HepG2 (cell line): ENCODE measurements around the gene FUT1. TPM values are rescaled to one million over a fixed set of nuclear protein-coding genes. Genes with fewer than 3 reads are reported as not detected.

Source experiments
- CENPX ChIP-seq: sonication (generic); formaldehyde crosslinking; IDR thresholded peaks from 2 replicates; pipeline ENCODE4 v1.9.0; 2021; ENCODE audit warnings: mild to moderate bottlenecking, missing genetic modification reagents, moderate library complexity
- CSRNP2 ChIP-seq: sonication (generic); formaldehyde crosslinking; conservative IDR thresholded peaks from 2 replicates; pipeline ENCODE4 v1.8.0; 2022; ENCODE audit warnings: low read depth, missing genetic modification reagents
- FOXJ3 ChIP-seq: sonication (generic); formaldehyde crosslinking; IDR thresholded peaks from 2 replicates; pipeline ENCODE4 v1.4.0; 2020; ENCODE audit warnings: missing genetic modification reagents, mild to moderate bottlenecking, borderline replicate concordance
- HOXA7 ChIP-seq: sonication (generic); formaldehyde crosslinking; IDR thresholded peaks from 2 replicates; pipeline ENCODE4 v1.8.1; 2022; ENCODE audit warnings: mild to moderate bottlenecking, missing genetic modification reagents, moderate library complexity
- IRF9 ChIP-seq: sonication (generic); formaldehyde crosslinking; IDR thresholded peaks from 2 replicates; pipeline ENCODE4 v1.8.0; 2022; ENCODE audit warnings: missing genetic modification reagents, mild to moderate bottlenecking, borderline replicate concordance
- KDM5B ChIP-seq: sonication (generic); formaldehyde crosslinking; IDR thresholded peaks from 2 replicates; pipeline ENCODE4 v1.4.0; 2020; ENCODE audit warnings: missing genetic modification reagents, mild to moderate bottlenecking, borderline replicate concordance
- LBX2 ChIP-seq: sonication (generic); formaldehyde crosslinking; IDR thresholded peaks from 2 replicates; pipeline ENCODE4 v1.5.0; 2020; ENCODE audit warnings: missing genetic modification reagents, mild to moderate bottlenecking, borderline replicate concordance
- NFIB ChIP-seq: sonication (generic); formaldehyde crosslinking; IDR thresholded peaks from 2 replicates; pipeline ENCODE4 v1.9.0; 2021; ENCODE audit warnings: missing genetic modification reagents, mild to moderate bottlenecking, borderline replicate concordance
- SAFB2 ChIP-seq: sonication (generic); formaldehyde crosslinking; IDR thresholded peaks from 2 replicates; pipeline ENCODE4 v1.5.1; 2020; ENCODE audit warnings: missing genetic modification reagents, low read depth, mild to moderate bottlenecking, borderline replicate concordance
- SMARCE1 ChIP-seq: fragments of 450-650 bp; IDR thresholded peaks from 2 replicates; pipeline ENCODE4 v1.6.1; 2017; ENCODE audit warnings: borderline replicate concordance
- SP5 ChIP-seq: IDR thresholded peaks from 2 replicates; pipeline ENCODE4 v1.6.1; 2016; ENCODE audit warnings: low read depth, borderline replicate concordance
- ZNF124 ChIP-seq: sonication (generic); formaldehyde crosslinking; IDR thresholded peaks from 2 replicates; pipeline ENCODE4 v1.4.0; 2020; ENCODE audit warnings: missing genetic modification reagents
- ZNF280B ChIP-seq: sonication (generic); formaldehyde crosslinking; IDR thresholded peaks from 2 replicates; pipeline ENCODE4 v1.5.0; 2020; ENCODE audit warnings: missing genetic modification reagents, mild to moderate bottlenecking, borderline replicate concordance
- ZNF326 ChIP-seq: sonication (generic); formaldehyde crosslinking; IDR thresholded peaks from 2 replicates; pipeline ENCODE4 v1.4.0; 2020; ENCODE audit warnings: missing genetic modification reagents, borderline replicate concordance
- ZNF496 ChIP-seq: sonication (generic); formaldehyde crosslinking; IDR thresholded peaks from 2 replicates; pipeline ENCODE4 v1.8.1; 2023; ENCODE audit warnings: mild to moderate bottlenecking, moderate library complexity, missing genetic modification reagents; ENCODE audit not compliant: insufficient replicate concordance
- ZNF761 ChIP-seq: sonication (generic); formaldehyde crosslinking; conservative IDR thresholded peaks from 2 replicates; pipeline ENCODE4 v1.4.0; 2020; ENCODE audit warnings: mild to moderate bottlenecking, missing genetic modification reagents
- polyA plus RNA-seq, 8 experiments: library from polyadenylated mRNA; depleted of rRNA in 3 of 8; stranded (reverse) in 7 of 8; unstranded in 1 of 8; fragments of >200 nt; fragmentation: Illumina TruSeq in 4 of 8; extraction: Trizol in 4 of 8; gene quantifications; 2 replicates each; pipeline versions ENCODE4 v1.2.1 to v1.2.3, GENCODE V29; 2011 to 2016; ENCODE audit warnings: low read depth in 4 of 8, missing spikeins in 1 of 8, mixed read lengths in 1 of 8; ENCODE audit not compliant: insufficient read depth in 1 of 8
- total RNA-seq, 5 experiments: library from RNA; depleted of rRNA; stranded (reverse); fragments of >200 nt; fragmentation: Illumina TruSeq; extraction: Trizol; gene quantifications; 2 replicates each; pipeline ENCODE4 v1.2.3, GENCODE V29; 2016; ENCODE audit warnings: low read depth in 1 of 5
- TF ChIP-seq, protein P1 (sequence below): sonication (generic); formaldehyde crosslinking; IDR thresholded peaks from 2 replicates; pipeline ENCODE4 v1.9.0; 2022; ENCODE audit warnings: low read depth, missing genetic modification reagents
- TF ChIP-seq, protein P2 (sequence below): sonication (generic); formaldehyde crosslinking; IDR thresholded peaks from 2 replicates; pipeline ENCODE4 v1.8.1; 2023; ENCODE audit warnings: mild to moderate bottlenecking, missing genetic modification reagents
- TF ChIP-seq, protein P3 (sequence below): sonication (generic); formaldehyde crosslinking; IDR thresholded peaks from 2 replicates; pipeline ENCODE4 v1.4.0; 2020; ENCODE audit warnings: missing genetic modification reagents

Gene FUT1
- total and polyA plus RNA-seq, 2 of the 13 experiments (the other 11 are each of a cell fraction or from before 2014, with no cell fraction given), result 0.07 to 1.1 TPM

DNA sequence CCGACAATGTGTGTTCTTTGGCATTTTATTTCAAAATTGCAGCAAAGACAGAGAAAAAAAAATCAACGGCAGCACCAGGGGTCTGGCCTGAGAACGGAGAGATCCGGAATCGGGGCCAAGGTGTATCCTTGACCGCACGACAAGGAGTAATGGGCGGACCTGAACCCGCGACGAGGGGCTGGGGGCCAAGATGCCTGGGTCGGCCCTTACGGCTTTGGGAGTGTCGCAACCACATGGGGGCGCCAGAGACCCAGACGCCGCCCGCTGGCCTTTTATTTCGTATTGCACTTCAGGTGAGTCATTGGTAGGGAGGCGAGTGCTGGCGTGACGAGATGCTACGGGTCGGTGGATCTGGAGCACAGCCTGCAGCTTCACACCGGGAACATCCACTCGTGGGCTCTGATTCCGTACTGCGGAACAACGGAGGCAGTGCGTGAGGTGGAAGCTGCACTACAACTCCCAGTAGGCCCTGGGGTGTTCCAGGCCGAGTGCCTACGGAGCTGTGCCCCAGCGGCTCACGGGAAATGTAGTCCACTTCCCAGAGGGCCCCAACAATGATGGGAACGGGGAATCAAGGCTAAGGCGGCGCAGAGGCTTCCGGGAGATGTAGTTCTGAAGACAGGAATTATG, 42.7 kb upstream of the FUT1 start (continued):
- TF ChIP-seq, protein P1, sequence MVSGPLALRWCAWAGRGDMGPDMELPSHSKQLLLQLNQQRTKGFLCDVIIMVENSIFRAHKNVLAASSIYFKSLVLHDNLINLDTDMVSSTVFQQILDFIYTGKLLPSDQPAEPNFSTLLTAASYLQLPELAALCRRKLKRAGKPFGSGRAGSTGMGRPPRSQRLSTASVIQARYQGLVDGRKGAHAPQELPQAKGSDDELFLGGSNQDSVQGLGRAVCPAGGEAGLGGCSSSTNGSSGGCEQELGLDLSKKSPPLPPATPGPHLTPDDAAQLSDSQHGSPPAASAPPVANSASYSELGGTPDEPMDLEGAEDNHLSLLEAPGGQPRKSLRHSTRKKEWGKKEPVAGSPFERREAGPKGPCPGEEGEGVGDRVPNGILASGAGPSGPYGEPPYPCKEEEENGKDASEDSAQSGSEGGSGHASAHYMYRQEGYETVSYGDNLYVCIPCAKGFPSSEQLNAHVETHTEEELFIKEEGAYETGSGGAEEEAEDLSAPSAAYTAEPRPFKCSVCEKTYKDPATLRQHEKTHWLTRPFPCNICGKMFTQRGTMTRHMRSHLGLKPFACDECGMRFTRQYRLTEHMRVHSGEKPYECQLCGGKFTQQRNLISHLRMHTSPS (CRISPR knock-in tag), result no peak
- no peak for TF ChIP-seq ZNF280B (CRISPR knock-in tag)
- TF ChIP-seq ZNF761 (CRISPR knock-in tag), result 0 out of 2 replicates have a peak, but pooled peaks have one; percentile 38
- no peak for TF ChIP-seq SAFB2
- 0 out of 2 replicates have a peak, but pooled peaks have one; percentile 29 for TF ChIP-seq IRF9 (CRISPR knock-in tag)
- peak; percentile 58; the same call in 1 of the 2 replicates for TF ChIP-seq KDM5B (CRISPR knock-in tag)
- no peak for TF ChIP-seq NFIB (CRISPR knock-in tag)
- TF ChIP-seq ZNF496, result no peak
- TF ChIP-seq SMARCE1, result no peak
- no peak for TF ChIP-seq CENPX (CRISPR knock-in tag)
- TF ChIP-seq SP5 (CRISPR knock-in tag), result peak; percentile 18; the same call in 1 of the 2 replicates
- TF ChIP-seq, protein P2, sequence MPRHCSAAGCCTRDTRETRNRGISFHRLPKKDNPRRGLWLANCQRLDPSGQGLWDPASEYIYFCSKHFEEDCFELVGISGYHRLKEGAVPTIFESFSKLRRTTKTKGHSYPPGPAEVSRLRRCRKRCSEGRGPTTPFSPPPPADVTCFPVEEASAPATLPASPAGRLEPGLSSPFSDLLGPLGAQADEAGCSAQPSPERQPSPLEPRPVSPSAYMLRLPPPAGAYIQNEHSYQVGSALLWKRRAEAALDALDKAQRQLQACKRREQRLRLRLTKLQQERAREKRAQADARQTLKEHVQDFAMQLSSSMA, result no peak
- no peak for TF ChIP-seq FOXJ3 (CRISPR knock-in tag)
- TF ChIP-seq ZNF326, result no peak
- no peak for TF ChIP-seq HOXA7 (CRISPR knock-in tag)
- no peak for TF ChIP-seq CSRNP2 (CRISPR knock-in tag)
- TF ChIP-seq, protein P3, sequence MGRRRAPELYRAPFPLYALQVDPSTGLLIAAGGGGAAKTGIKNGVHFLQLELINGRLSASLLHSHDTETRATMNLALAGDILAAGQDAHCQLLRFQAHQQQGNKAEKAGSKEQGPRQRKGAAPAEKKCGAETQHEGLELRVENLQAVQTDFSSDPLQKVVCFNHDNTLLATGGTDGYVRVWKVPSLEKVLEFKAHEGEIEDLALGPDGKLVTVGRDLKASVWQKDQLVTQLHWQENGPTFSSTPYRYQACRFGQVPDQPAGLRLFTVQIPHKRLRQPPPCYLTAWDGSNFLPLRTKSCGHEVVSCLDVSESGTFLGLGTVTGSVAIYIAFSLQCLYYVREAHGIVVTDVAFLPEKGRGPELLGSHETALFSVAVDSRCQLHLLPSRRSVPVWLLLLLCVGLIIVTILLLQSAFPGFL, result no peak
- TF ChIP-seq ZNF124 (CRISPR knock-in tag), result peak; percentile 31; the same call in 1 of the 2 replicates
- TF ChIP-seq LBX2, result no peak
